Activated T-cell treated with anti-CD3 and anti-CD28 coated beads, Interleukin-2, amount 50 U/mL, for 1 hour (primary cell): ENCODE measurements around the gene PCNT.

Experiments
- DNase-seq: peaks from one replicate; pipeline ENCODE4 v3.0.0-alpha.2; 2020

Gene PCNT

DNA sequence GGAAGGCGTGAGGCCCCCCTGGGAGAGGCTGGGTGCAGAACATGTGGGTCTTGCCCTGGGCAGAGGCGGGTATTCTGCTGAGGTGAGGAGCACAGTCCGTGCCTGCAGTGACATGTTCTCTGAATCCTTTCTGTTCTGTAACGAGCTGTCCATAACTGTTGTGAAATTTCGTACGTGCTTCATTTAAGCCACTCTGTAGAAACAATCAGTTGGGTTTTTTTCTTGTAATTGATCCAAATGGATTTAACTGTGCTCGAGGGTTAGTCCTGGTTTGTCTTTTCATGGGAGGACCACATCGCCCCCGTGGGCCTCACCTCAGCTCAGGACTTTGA, 89.4 kb downstream of the PCNT start:
- no peak for DNase-seq

DNA sequence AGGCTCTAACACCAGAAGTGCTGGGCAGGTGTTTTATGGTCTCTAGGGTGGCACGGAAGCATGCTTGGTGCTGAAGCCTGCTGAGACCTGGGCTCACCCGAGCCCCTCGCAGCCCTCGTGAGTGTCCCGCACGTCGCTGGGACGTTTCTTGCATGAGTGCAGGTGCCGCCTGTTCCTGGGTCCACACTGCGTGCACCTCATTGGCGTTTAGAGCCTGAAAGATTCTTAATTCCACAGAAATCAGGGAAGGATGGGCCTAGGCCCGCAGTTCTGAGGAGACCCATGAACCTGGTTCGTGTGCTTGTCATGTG, 91.0 kb downstream of the PCNT start:
- no peak for DNase-seq

DNA sequence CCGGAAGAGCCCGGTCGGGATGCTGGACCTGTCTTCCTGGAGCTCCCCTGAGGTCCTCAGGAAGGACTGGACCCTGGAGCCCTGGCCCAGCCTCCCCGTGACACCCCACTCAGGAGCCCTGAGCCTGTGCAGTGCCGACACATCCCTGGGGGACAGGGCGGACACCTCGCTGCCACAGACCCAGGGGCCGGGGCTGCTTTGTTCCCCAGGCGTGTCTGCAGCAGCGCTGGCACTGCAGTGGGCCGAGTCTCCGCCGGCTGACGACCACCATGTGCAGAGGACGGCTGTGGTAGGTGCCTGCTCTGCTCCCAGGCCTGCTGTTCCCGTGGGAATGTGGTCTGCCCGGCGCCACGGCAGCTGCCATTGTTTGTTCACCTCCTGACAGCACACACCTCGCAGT, 92.6 kb downstream of the PCNT start:
- no peak for DNase-seq

DNA sequence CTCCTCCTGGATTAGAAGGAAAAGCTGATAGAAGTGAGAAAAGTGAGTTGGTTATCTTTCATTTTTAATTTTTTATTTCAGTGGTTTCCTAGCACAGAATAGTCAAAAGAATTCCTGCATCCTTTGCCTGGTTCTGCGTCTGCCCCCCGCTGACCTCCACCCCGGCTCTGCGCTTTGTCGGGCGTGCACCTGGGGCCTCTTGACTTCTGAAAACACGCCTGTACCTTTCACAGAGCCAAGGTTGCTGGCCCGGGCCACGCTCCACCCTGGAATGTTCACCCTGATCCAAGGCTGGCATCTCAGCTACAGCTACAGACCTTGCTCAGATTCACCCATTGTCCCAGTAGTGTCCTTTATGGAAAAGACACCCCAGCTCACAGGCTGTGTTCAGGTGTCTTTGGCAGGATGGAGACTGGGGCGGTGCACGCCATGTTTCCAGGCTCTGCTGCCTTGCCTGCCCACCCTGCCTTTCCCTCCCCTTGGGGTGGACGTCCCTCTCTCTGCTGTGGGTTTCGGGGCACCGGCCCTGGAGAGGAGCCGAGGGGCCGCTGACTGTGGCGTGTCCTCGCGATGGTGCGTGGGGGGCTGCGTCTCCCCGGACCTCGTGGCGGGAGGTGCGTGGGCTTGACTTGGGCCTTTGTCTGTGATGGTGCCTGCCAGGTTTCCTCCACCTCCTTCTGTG, 94.5 kb downstream of the PCNT start:
- DNase-seq = no peak

DNA sequence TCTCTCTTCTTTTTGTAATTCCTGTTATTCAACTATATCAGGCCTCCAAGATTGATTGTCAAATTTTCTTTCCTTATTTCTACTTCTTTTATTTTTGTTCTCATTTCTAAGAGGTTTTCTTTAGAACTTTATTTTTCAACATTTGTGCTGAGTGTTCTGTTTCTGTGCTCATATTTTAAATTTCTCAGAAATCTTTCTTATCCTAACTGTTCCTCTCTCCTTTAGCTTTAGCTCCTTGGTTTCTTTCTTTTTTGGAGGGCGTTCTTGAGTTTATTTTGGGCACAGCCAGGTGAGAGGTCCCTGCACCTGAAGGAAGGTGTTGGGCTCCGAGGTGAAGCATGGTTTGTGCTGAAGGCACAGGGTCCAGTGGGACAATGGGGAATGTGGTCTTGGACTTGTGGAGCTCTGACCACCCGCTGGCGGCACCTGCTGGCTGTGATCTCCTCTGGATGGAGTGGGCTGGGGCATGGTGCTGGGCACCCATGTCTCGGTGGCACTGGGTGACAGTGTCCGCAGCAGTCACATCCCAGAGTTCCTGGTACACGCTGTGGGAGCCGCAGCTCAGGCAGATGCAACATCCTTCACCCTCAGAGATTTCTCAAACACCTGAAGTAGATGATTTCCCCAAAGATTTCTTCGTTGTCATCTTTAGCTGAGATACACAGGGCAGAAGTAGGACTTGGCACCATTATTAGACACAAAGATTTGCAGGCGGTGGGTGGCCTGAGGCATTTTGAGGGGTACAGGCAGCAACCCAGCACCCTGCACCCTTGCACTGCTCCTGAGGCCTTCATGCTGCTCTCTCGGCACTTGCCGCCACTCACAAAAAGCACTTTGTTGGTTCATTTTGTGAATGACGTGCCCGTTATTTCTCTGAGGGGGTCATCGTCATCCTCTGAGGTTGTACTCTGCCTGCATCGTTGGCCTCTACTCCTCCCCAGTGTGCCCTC, 96.6 kb downstream of the PCNT start:
- DNase-seq = no peak

DNA sequence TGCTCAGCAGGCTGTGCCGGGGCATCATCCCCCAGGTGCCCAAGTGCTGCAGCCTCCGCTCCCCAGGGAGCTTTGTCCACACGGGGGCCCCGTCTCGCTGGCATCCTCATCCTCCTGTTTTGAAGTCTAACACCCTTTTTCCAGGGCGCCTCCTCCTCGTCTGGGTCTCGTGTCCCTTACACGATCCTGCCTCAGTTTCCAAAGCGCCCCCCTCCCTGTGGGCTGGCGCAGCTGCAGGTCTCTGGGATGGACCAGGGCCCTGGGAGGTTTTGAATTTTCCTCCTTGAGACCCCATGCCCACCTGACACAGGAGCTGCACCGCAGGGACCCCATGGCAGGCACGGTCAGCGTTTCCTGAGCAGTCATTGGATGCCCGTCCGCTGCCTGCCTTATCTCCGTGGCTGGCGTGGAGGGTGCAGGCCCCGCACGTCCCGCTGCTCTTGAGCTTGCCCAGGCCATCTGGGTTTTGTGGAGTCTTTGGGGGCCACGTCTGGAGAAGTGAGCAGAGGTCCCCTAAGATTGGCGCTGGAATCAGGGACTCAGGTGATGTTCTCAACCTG, 97.3 kb downstream of the PCNT start:
- no peak for DNase-seq

DNA sequence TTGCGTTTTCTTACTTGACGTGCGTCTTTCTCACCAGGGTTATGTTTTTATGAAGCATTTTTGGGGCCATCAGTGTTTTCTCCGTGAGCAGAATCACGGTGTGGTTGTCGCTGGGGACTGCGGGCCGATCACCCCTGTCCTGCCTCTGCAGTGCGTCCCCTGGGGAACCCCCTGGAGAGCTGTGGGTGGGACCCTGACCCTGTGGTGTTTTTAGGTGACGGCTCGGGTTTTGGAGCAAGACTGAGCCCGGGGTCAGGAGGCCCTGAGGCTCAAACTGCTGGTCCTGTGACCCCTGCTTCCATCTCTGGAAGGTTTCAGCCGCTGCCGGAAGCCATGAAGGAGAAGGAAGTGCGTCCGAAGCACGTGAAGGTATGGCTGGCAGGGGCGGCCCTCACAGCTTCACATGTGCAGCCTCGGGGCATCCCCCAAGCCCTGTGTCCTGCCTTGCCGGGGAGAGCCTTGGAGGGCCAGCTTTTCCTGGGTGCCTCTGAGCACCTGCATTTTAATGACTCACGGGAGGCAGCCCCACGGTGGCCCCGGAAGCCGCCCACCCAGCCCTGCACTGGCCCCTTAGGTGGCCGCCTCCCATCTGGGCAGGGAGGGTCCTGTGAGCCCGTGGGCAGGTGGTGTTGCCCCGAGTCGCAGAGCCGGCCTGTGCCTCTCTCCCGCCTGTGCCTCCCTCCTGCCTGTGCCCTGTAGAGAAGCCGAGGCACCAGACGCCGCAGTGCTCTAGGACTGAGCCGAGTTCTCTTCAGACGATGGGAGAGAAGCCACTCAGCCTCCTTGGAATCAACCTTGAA, 98.0 kb downstream of the PCNT start:
- DNase-seq = no peak

DNA sequence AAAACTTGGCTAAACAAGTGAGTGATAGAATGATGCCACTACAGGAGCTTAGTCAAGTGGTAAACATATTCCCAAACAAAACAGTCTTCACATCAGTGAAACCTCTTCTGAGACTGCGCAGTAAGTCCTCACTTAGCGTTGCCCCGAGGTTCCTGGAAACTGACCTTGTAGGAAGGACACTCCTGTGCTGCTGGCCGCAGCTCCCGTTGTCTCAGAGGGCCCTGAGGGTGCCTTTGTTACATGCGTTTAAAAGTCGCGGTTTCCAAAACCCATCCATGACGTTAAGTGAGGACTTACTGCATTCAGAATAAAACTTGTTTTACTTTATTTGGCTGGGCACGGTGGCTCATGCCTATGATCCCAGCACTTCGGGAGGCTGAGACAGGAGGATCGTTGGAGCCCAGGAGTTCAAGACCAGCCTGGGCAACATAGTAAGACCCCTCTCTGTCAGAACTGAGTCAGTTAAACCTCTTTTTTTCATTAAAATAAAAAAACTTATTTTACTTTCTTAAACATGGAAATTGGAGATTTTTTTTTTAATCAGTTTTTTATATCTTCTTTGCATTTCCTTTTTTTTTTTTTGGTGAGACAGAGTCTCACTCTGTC, 98.8 kb downstream of the PCNT start:
- no peak for DNase-seq

DNA sequence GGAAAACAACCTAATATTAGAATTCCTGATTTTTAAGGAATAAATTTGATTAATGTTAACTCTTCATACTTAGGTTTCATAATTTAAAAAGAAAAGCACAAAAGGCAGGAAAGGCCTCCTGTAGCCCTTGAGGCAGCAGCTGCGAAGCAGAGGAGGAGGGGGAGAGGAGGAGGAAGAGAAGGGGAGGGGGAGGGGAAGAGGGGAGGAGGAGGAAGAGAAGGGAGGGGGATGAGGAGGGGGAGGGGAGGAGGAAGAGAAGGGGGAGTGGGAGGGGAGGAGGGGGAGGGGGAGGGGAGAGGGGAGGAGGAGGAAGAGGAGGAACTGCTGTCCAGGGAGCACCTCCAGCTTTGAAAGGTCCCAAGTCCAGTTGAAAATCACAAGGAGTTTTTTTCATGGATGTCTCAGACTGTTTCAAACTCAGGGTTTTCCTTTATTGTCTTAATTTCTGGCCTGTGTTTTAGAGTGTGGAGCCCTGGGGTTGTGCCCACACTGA, 99.6 kb downstream of the PCNT start:
- no peak for DNase-seq

DNA sequence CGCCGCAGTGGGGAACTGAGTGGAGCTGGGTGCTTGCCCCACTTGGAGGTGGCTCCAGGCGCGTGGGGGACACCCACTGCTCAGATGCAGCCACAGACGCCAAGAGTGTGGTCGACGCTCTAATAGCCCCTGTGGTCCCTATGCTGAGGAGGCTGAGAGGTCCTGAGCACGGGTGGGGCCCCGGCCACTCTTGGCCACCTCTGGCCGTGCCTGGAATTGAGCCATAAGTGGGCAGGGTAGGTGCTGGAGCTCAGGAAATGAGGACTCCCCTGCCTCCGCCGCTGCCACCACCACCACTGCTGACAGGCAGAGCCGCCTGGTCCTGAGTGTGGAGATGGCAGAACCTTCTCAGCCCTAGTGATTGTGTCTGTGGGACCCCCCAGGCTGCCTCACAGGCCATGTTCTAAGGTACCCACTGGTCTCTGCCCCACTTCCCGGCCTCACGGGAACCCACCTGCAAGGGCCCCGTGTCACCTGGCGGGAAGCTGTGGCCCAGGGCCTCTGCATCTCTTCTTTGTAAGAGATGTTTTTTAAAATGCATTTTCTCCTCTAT, 100.2 kb downstream of the PCNT start:
- peak; percentile 37 for DNase-seq

DNA sequence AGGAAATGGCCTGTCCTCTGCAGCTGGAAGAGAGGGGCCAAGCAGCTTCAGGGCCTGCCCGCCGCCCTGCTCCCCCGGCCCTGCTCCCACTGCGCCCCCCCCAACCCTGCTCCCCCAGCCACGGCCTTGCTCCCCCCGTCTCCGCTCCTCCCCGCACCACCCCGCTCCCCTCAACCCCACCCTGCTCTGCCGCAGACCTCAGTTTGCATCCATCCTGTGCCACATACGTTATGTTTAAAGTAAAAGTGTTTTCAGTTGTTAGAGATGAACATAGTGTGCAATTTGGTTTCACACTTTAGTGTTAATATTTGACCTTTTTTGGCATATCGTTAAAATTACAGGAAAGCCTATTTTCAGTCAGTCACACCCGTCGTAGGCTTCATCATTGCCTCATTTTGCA, 100.7 kb downstream of the PCNT start:
- no peak for DNase-seq

DNA sequence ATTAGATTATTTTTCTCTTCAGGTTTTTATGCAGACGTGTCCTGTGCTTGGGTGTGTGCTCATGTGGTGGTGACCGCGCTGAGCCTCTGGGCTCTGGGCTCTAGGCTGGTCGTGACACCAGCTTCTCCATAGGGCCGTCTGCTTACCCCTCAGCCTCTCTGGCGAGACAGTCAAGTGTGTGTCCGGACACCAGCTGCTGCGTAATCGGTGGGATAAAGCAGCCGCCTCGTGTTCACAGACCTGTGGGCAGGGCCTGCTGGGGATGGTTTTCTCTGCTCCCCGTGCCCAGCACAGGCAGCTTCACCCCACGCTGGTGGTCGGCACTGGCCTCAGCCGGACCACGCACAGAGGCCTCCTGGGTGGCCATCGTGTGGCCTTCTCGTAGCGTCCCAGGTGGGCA, 101.1 kb downstream of the PCNT start:
- DNase-seq = peak; percentile 30

DNA sequence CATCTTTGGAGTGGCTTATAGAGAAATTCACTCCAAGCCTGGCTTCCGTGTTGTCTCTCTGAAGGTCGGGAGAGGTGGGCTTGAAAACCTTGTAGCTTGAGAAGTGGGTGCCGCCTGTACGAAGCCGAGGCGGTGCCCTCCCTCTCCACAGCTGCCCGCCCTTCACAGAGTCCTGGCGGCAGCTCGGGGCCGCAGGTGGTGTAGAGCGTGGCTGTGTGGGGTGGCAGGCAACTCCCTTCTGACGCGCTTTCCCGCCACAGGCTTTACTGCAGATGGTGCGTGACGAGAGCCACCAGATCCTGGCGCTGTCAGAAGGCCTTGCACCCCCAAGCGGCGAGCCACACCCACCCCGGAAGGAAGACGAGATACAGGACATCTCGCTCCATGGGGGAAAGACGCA, 101.6 kb downstream of the PCNT start:
- DNase-seq = peak; percentile 59

DNA sequence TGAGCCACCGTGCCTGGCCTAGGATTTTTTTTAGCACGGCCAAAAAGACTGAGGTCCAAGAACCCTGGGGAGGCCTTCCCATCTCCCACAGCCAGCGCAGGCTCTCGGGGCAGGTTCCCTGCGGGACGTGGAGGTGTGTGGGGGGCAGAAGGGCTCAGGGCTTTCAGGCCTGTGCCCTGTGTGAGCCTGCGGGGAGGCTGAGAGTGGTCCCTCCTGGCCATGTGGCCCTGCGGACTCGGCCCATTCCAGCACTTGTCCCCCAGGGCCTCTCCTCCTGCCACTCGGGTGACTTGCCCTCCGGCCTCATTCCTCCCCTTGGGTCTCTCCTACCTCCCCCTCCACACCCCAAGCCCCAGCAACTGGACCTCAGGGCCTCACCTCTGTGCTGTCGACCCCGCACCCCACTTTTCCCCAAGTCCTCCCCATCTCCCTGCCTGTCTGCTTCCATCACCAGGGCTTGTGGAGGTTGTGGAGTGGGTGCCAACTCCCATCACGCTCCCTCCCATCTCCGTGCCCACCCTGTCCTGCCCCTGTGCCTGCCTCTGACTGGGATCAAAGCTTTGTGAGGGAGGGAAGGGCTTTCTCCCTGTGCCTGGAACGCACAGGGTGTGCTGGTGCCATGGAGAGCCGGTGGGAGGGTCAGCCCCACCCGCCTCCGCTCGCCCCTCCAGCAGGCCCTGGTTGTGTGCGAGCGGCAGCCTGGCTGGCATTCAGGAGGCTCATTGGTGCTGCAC, 102.5 kb downstream of the PCNT start:
- no peak for DNase-seq

DNA sequence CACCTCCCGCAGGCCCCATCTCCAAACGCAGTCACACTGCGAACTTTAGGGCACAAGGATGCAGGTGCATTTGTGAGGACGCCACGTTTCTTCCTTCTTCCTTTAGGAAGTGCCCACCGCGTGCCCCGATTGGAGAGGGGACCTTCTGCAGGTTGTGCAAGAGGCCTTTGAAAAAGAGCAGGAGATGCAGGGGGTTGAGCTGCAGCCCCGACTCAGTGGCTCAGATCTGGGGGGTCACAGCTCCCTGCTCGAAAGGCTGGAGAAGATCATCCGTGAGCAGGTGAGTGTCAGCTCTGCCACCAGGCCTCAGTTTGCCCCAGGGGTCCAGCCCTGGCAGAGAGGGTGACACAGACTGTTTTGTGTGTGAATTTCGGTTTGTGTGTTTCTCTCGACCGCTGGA, 103.6 kb downstream of the PCNT start:
- DNase-seq = no peak

DNA sequence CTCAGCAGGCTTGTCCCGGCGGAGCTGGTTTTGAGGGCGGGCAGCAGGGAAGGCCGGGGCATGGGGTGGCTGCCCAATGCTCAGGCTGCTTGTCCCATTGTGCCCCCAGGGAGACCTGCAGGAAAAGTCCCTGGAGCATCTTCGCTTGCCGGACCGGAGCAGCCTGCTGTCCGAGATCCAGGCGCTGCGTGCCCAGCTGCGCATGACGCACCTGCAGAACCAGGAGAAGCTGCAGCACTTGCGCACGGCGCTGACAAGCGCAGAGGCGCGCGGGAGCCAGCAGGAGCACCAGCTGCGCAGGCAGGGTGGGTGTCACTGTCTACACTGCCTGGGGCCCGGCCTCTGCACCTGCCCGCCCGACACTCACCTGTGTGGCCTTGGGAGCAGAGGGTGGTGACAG, 104.3 kb downstream of the PCNT start:
- no peak for DNase-seq

DNA sequence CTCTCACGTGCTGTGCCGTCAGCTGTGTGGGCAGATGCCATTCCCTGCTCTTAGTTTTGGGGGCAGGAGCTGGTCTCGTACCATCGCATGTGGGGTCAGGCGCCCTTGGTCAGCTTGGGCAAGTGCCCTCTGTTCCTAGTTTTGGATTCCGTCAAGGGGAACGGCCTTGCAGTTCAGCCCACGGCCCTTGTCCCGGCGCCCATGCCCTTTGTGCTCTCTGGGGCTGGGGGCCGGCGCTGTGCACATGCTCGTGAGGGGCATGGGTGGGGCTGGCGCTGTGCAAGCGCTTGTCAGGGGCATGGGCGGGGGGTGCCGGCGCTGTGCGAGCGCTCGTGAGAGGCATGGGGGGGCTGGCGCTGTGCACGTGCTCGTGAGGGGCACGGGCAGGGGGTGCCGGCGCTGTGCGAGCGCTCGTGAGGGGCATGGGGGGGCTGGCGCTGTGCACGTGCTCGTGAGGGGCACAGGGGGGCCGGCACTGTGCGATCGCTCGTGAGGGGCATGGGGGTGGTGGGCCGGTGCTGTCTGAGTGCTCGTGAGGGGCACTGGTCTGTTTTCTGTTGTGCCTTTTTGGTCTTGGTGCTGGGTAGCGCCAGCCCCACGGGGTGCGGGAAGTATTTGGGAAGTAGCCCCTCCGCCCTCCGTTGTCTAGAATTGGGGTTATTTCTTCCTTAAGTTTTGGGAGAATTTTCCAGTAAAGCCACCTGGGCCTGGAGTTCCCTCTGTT, 105.2 kb downstream of the PCNT start:
- no peak for DNase-seq

DNA sequence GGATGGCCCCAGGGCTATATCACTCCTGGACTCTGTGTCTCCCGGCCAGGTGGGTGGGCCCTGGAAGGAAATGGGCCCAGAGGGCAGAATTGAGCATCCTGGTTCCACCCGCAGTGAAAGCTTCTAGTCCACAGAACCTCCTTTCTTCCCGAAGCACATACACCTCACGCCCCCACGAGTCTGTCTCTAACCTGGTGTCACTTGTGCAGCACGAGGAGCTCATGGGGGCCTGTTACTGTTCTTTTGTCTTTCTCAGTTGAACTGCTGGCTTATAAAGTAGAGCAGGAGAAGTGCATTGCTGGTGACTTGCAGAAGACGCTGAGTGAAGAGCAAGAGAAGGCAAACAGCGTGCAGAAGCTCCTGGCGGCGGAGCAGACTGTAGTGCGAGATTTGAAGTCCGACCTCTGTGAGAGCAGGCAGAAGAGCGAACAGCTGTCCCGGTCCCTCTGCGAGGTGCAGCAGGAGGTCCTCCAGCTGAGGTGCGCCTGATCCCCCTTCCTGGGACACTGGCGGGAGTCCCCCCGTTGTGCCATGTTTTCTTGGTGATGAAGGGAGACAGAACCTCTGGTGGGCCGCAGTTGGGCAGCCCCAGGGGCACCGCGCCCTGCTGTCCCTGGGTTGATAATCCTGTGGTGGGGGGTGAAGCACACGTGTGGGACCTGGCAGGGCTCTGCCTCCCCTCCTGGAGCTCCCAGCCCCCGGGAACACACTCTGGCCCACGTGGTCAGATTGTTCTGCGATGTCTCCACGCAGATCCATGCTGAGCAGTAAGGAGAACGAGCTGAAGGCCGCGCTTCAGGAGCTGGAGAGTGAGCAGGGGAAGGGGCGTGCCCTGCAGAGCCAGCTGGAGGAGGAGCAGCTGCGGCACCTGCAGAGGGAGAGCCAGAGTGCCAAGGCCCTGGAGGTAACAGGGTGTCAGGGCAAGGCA, 106.1 kb downstream of the PCNT start:
- DNase-seq = no peak

DNA sequence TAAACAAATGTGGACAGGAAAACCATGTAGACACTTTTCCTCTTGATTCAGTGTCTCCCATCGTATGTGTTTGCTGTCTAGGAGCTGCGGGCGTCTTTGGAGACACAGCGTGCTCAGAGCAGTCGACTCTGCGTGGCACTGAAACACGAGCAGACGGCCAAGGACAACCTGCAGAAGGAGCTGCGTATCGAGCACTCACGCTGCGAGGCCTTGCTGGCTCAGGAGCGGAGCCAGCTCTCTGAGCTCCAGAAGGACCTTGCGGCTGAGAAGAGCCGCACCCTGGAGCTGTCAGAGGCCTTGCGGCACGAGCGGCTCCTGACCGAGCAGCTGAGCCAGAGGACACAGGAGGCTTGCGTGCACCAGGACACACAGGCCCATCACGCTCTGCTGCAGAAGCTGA, 107.5 kb downstream of the PCNT start:
- no peak for DNase-seq

DNA sequence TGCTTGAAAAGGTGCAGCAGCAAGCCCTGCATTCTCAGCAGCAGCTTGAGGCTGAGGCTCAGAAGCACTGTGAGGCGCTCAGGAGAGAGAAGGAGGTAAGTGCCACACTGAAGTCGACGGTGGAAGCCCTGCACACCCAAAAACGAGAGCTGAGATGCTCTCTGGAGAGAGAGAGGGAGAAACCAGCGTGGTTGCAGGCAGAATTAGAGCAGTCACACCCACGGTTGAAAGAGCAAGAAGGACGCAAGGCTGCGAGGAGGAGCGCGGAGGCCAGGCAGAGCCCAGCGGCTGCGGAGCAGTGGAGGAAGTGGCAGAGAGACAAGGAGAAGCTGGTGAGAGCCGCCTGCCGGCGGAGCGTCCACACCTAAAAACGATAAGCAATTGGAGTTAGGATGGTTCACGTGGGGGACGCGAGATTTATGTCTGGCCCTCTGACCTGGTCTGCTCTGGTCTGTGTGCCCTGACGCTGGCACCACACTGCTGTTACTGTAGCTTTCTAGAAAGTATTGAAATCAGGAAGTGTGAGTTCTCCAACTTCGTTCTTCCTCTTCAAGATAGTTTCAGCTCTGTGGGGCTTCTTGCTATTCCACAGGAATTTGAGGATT, 108.0 kb downstream of the PCNT start:
- DNase-seq = no peak
